Measurements from ENCODE around the gene SKI. TPM values are rescaled to one million over a fixed set of nuclear protein-coding genes. Genes with fewer than 3 reads are reported as not detected.
"Not testable (repeated sequence)": the region's sequence is repeated elsewhere in the genome, so short reads cannot be mapped to it uniquely, and the experiment has no call there.

The SKI gene
- total RNA-seq, 1 donor from 2014 or later, result 26.9 TPM

DNA sequence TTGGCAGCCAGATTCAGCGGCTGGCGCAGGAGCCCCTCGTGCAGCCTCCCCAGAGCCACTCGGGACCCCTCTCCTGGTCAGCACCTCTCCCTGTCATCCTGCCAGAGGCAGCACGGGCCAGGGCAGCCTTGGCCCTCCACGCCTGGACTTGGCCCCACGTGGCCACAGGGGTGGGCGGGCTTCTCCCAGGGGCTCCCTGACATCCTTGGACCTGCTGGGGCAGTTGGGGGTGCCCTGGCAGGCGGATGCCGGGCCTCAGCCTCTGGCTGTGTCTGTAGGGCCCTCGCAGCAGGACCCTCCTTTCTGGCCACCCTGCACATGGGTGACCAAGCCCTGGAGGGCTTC lies 103.1 kb downstream of the SKI start:
- TF ChIP-seq, protein P1, sequence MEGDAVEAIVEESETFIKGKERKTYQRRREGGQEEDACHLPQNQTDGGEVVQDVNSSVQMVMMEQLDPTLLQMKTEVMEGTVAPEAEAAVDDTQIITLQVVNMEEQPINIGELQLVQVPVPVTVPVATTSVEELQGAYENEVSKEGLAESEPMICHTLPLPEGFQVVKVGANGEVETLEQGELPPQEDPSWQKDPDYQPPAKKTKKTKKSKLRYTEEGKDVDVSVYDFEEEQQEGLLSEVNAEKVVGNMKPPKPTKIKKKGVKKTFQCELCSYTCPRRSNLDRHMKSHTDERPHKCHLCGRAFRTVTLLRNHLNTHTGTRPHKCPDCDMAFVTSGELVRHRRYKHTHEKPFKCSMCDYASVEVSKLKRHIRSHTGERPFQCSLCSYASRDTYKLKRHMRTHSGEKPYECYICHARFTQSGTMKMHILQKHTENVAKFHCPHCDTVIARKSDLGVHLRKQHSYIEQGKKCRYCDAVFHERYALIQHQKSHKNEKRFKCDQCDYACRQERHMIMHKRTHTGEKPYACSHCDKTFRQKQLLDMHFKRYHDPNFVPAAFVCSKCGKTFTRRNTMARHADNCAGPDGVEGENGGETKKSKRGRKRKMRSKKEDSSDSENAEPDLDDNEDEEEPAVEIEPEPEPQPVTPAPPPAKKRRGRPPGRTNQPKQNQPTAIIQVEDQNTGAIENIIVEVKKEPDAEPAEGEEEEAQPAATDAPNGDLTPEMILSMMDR (IDR thresholded peaks at IDR 0.05; ENCODE audit: insufficient read depth, low read length, poor library complexity, severe bottlenecking), result no peak
- no peak for DNase-seq (ENCODE audit: low read depth)
- H3K4me3 ChIP-seq (ENCODE audit: low read depth, low read length), result no peak overlapping the region
- peaks cover 3% of the 10 kb centered on the region for H3K27me3 ChIP-seq (ENCODE audit: control insufficient read depth, insufficient read depth, low read length)
- no peaks in the 10 kb centered on the region for H3K36me3 ChIP-seq (ENCODE audit: control insufficient read depth, insufficient read depth, low read length)

DNA sequence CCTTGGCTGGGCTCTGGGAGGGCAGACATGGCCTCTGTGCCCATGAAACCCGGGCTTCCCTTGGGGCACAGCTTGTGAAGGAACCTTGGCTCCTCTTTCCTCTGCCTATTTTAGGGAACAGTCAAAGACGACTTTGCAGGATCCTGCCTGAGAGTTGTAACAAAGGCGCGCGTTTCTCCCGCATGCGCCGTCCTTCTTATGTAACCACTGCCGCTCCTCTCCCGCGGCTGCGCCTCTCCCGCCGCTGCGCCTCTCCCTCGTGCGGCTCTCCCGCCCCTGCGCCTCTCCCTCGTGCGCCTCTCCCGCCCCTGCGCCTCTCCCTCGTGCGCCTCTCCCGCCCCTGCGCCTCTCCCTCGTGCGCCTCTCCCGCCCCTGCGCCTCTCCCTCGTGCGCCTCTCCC lies 103.5 kb downstream of the SKI start:
- not testable (repeated sequence) for H3K27me3 ChIP-seq (ENCODE audit: control insufficient read depth, insufficient read depth, low read length)

GRCh38 chr1:2334366-2334765 lies 106.2 kb downstream of the SKI start:
- H3K4me3 ChIP-seq (ENCODE audit: low read depth, low read length), result no peak overlapping the region
- DNase-seq (ENCODE audit: low read depth), result no peak
- H3K27me3 ChIP-seq (ENCODE audit: control insufficient read depth, insufficient read depth, low read length), result peaks cover 11% of the 10 kb centered on the region
- no peaks in the 10 kb centered on the region for H3K36me3 ChIP-seq (ENCODE audit: control insufficient read depth, insufficient read depth, low read length)
- TF ChIP-seq, protein P1 (IDR thresholded peaks at IDR 0.05; ENCODE audit: insufficient read depth, low read length, poor library complexity, severe bottlenecking), result no peak

More for the DNA sequence above, 103.5 kb downstream of the SKI start:
- not testable (repeated sequence) for H3K36me3 ChIP-seq (ENCODE audit: control insufficient read depth, insufficient read depth, low read length); DNase-seq (ENCODE audit: low read depth); H3K4me3 ChIP-seq (ENCODE audit: low read depth, low read length)

GRCh38 chr1:2334883-2335534 lies 106.9 kb downstream of the SKI start:
- Histone ChIP-seq H3K4me3 (ENCODE audit: low read depth, low read length) (no peak overlapping the region), H3K27me3 (ENCODE audit: control insufficient read depth, insufficient read depth, low read length) (peaks cover 11% of the 10 kb centered on the region), H3K36me3 (ENCODE audit: control insufficient read depth, insufficient read depth, low read length) (no peaks in the 10 kb centered on the region)
- DNase-seq (ENCODE audit: low read depth), result no peak
- TF ChIP-seq, protein P1 (IDR thresholded peaks at IDR 0.05; ENCODE audit: insufficient read depth, low read length, poor library complexity, severe bottlenecking), result no peak

GRCh38 chr1:2335721-2336455 lies 107.8 kb downstream of the SKI start:
- no peak overlapping the region for H3K4me3 ChIP-seq (ENCODE audit: low read depth, low read length)
- DNase-seq (ENCODE audit: low read depth), result no peak
- TF ChIP-seq, protein P1 (IDR thresholded peaks at IDR 0.05; ENCODE audit: insufficient read depth, low read length, poor library complexity, severe bottlenecking), result no peak
- H3K27me3 ChIP-seq (ENCODE audit: control insufficient read depth, insufficient read depth, low read length), result peaks cover 11% of the 10 kb centered on the region
- H3K36me3 ChIP-seq (ENCODE audit: control insufficient read depth, insufficient read depth, low read length), result no peaks in the 10 kb centered on the region

DNA sequence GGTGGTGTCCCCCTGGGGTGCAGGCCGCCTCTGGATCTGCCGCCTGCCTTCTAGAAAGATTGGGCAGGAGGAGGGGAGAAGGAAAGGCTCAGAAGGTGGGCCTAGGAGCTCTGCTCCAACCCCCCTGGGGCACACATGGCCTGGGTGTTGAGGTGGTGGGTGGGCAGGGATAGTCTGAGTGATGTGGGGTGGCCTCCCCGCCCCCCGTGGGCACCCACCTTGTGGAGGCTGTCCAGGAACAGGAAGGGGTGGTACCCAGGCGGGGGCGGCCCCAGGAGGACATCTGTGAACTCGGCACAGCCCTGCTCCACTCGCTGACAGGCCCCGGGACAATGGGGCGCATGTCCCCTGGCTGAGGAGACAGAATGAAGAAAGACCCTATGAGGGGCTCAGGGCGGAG lies 108.4 kb downstream of the SKI start:
- Histone ChIP-seq H3K36me3 (ENCODE audit: control insufficient read depth, insufficient read depth, low read length) (no peaks in the 10 kb centered on the region), H3K27me3 (ENCODE audit: control insufficient read depth, insufficient read depth, low read length) (peaks cover 11% of the 10 kb centered on the region), H3K4me3 (ENCODE audit: low read depth, low read length) (no peak overlapping the region)
- DNase-seq (ENCODE audit: low read depth), result no peak
- TF ChIP-seq, protein P1 (IDR thresholded peaks at IDR 0.05; ENCODE audit: insufficient read depth, low read length, poor library complexity, severe bottlenecking), result no peak
